ENCODE data around the gene PALD1. TPM values are rescaled to one million over a fixed set of nuclear protein-coding genes. Genes with fewer than 3 reads are reported as not detected.

PALD1 gene
- total and polyA plus RNA-seq, 3 donors from 2014 or later: 6.3 to 13.3 (median 8.3) TPM

DNA sequence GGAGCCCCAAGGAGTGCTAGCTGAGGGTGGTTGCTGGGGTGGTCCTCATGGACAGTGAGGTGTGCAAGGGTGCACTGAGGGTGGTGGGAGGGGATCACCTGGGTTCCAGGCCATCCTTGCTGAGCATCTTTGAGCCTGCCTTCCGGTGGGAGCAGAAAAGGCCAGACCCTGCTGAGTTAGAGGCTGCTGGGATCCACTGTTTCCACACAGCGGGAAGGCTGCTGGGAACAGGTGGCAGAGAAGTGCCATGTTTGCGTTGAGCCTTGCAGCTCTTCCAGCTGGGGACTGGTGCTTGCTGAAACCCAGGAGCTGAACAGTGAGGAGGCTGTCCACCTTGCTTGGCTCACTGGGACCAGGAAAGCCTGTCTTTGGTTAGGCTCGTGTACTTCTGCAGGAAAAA, 89.0 kb downstream of the PALD1 start:
- 86 to 94% methylated on average over 4 of the region's 4 CpGs for WGBS, 2 donors
- TF ChIP-seq, protein P1, sequence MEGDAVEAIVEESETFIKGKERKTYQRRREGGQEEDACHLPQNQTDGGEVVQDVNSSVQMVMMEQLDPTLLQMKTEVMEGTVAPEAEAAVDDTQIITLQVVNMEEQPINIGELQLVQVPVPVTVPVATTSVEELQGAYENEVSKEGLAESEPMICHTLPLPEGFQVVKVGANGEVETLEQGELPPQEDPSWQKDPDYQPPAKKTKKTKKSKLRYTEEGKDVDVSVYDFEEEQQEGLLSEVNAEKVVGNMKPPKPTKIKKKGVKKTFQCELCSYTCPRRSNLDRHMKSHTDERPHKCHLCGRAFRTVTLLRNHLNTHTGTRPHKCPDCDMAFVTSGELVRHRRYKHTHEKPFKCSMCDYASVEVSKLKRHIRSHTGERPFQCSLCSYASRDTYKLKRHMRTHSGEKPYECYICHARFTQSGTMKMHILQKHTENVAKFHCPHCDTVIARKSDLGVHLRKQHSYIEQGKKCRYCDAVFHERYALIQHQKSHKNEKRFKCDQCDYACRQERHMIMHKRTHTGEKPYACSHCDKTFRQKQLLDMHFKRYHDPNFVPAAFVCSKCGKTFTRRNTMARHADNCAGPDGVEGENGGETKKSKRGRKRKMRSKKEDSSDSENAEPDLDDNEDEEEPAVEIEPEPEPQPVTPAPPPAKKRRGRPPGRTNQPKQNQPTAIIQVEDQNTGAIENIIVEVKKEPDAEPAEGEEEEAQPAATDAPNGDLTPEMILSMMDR (IDR thresholded peaks at IDR 0.05): no peak
- TF ChIP-seq POLR2A (IDR thresholded peaks at IDR 0.05): no peak
- H3K9me3 ChIP-seq: no peaks in the 10 kb centered on the region
- no peaks in the 10 kb centered on the region for H3K27me3 ChIP-seq
- H3K4me1 ChIP-seq: no peaks in the 10 kb centered on the region
- no peak for DNase-seq
- no peak overlapping the region for H3K27ac ChIP-seq
- H3K4me3 ChIP-seq: no peak overlapping the region
- no peaks in the 10 kb centered on the region for H3K36me3 ChIP-seq (ENCODE audit: low read depth, missing control alignments)
- intact Hi-C loops (cut with DNase I; ENCODE audit: low total_unique reads): no loop called here

DNA sequence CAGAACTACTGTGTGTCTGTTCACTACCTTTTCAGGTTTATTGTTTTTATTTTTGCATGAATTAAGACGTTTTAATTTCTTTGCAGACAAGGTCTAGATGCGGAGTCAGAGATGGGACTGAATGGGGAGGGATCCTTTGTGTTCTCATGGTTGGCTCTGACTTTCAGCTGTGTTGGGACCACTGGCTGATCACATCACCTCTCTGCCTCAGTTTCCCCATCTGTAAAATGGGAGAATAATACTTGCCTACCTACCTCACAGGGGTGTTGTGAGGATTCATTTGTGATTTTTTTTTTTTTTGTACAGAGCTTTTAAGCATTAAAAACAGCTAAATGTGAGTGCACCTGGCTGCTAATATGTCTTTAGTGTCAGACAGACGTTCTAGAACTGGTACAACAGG, 89.5 kb downstream of the PALD1 start:
- DNase-seq: no peak
- no peak overlapping the region for H3K4me3 ChIP-seq
- no peaks in the 10 kb centered on the region for H3K27me3 ChIP-seq
- H3K4me1 ChIP-seq: peaks cover 2% of the 10 kb centered on the region
- H3K27ac ChIP-seq: no peak overlapping the region
- intact Hi-C loops (cut with DNase I; ENCODE audit: low total_unique reads): no loop called here
- H3K36me3 ChIP-seq (ENCODE audit: low read depth, missing control alignments): no peaks in the 10 kb centered on the region
- WGBS, 2 donors: 92 to 95% methylated on average over 3 of the region's 3 CpGs
- H3K9me3 ChIP-seq: no peaks in the 10 kb centered on the region
- TF ChIP-seq, protein P1 (IDR thresholded peaks at IDR 0.05): no peak
- TF ChIP-seq POLR2A (IDR thresholded peaks at IDR 0.05): no peak

DNA sequence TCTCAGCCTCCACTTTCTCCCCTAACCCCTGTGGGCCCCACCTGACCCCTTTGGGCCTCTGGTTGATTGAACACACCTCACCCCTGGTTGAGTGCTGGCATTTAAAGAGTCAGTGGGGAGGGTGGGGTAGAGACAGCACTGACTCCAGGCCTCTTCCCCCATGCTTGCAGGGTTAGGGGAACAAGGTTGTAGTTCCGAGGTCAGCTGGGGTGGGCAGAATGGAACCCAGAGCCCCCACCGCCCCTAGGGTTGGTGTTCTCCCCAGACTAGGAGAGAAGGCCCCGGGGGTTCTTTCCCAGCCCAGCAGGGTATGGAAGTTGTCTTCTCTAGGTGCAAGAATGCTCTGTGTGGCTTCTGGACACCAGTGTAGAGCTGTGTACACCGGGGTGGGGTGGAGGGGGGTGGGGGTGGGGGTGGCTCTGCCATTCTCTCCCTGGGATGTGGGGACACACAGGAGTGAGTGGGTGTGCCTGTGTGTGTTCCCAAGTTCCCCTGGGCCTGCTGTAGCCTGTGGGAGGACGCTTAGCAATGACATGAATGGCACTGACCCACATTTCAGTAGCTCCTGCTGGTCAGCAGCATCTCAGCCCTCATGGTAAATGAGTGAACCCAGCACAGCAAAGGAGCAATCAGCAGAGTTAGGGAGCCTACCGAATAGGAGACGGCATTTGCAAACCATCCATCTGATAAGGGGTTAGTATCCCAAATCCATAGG, 90.4 kb downstream of the PALD1 start:
- WGBS, 2 donors: 74 to 84% methylated on average over 5 to 7 of the region's 7 CpGs
- Histone ChIP-seq H3K4me3 (no peak overlapping the region), H3K4me1 (peaks cover 8% of the 10 kb centered on the region), H3K36me3 (ENCODE audit: low read depth, missing control alignments) (no peaks in the 10 kb centered on the region), H3K9me3 (no peaks in the 10 kb centered on the region), H3K27me3 (no peaks in the 10 kb centered on the region), H3K27ac (no peak overlapping the region)
- intact Hi-C loops (cut with DNase I; ENCODE audit: low total_unique reads): no loop called here
- peak; percentile 56 for DNase-seq
- TF ChIP-seq POLR2A (IDR thresholded peaks at IDR 0.05): no peak
- TF ChIP-seq, protein P1 (IDR thresholded peaks at IDR 0.05): no peak

DNA sequence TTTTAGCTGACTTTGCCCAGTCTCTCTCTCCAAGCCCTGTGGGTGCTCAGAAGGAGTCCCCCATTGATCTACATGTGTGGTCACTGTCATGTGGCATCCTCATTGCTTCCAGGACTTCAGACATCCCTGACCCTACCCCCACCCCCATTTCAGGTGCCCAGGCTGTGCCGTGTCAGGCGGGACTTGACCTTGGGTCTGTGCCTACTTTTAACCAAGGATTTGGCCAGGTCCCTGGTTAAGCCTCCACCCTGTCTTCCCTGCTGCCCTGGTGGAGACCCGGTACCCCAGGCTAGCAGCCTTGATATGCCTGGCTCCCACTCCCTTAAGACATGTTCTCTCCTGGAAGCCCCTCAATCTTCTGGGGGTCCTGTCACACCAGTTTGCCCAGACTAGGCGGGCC, 92.7 kb downstream of the PALD1 start:
- Histone ChIP-seq H3K9me3 (no peaks in the 10 kb centered on the region), H3K27me3 (no peaks in the 10 kb centered on the region), H3K27ac (no peak overlapping the region), H3K36me3 (ENCODE audit: low read depth, missing control alignments) (no peaks in the 10 kb centered on the region), H3K4me1 (peaks cover 22% of the 10 kb centered on the region), H3K4me3 (no peak overlapping the region)
- intact Hi-C loops (cut with DNase I; ENCODE audit: low total_unique reads): no loop called here
- DNase-seq: no peak
- WGBS, 2 donors: 49 to 61% methylated on average over 3 to 4 of the region's 4 CpGs
- TF ChIP-seq, protein P1 (IDR thresholded peaks at IDR 0.05): no peak
- no peak for TF ChIP-seq POLR2A (IDR thresholded peaks at IDR 0.05)

Data from testis (tissue), 3 donors.